ENCODE data around the gene PTX4. TPM values are rescaled to one million over a fixed set of nuclear protein-coding genes. Genes with fewer than 3 reads are reported as not detected.

The PTX4 gene
- total and polyA plus RNA-seq, 3 donors from 2014 or later: 1.3 to 3.4 (median 1.7) TPM

GRCh38 chr16:1505912-1506311 lies 17.2 kb upstream of the PTX4 start:
- no peak for DNase-seq
- Histone ChIP-seq H3K9me3 (no peaks in the 10 kb centered on the region), H3K4me3 (no peak overlapping the region), H3K27ac (no peak overlapping the region), H3K36me3 (ENCODE audit: low read depth, missing control alignments) (no peaks in the 10 kb centered on the region), H3K4me1 (no peaks in the 10 kb centered on the region), H3K27me3 (no peaks in the 10 kb centered on the region)
- WGBS, 2 donors: 95 to 98% methylated on average over 15 to 21 of the region's 22 CpGs
- TF ChIP-seq POLR2A (IDR thresholded peaks at IDR 0.05) (no peak), CTCF (IDR thresholded peaks at IDR 0.05) (no peak)
- intact Hi-C loops (cut with DNase I; ENCODE audit: low total_unique reads): no loop called here

GRCh38 chr16:1505073-1505844 lies 16.5 kb upstream of the PTX4 start:
- Histone ChIP-seq H3K9me3 (no peaks in the 10 kb centered on the region), H3K4me3 (no peak overlapping the region), H3K36me3 (ENCODE audit: low read depth, missing control alignments) (no peaks in the 10 kb centered on the region), H3K27ac (no peak overlapping the region), H3K4me1 (no peaks in the 10 kb centered on the region), H3K27me3 (no peaks in the 10 kb centered on the region)
- TF ChIP-seq CTCF (IDR thresholded peaks at IDR 0.05) (no peak), POLR2A (IDR thresholded peaks at IDR 0.05) (no peak)
- 94 to 96% methylated on average over 31 to 37 of the region's 37 CpGs for WGBS, 2 donors
- intact Hi-C loops (cut with DNase I; ENCODE audit: low total_unique reads): no loop called here
- DNase-seq: no peak

GRCh38 chr16:1503110-1503955 lies 14.6 kb upstream of the PTX4 start:
- Histone ChIP-seq H3K4me1 (no peaks in the 10 kb centered on the region), H3K9me3 (no peaks in the 10 kb centered on the region), H3K27me3 (no peaks in the 10 kb centered on the region), H3K4me3 (no peak overlapping the region), H3K27ac (no peak overlapping the region), H3K36me3 (ENCODE audit: low read depth, missing control alignments) (no peaks in the 10 kb centered on the region)
- no peak for DNase-seq
- WGBS, 2 donors: 95% methylated on average over 37 of the region's 37 CpGs
- intact Hi-C loops (cut with DNase I; ENCODE audit: low total_unique reads): no loop called here
- TF ChIP-seq CTCF (IDR thresholded peaks at IDR 0.05) (no peak), POLR2A (IDR thresholded peaks at IDR 0.05) (no peak)

GRCh38 chr16:1502092-1503004 lies 13.6 kb upstream of the PTX4 start:
- Histone ChIP-seq H3K27me3 (no peaks in the 10 kb centered on the region), H3K4me1 (no peaks in the 10 kb centered on the region), H3K9me3 (no peaks in the 10 kb centered on the region), H3K36me3 (ENCODE audit: low read depth, missing control alignments) (no peaks in the 10 kb centered on the region), H3K27ac (no peak overlapping the region), H3K4me3 (no peak overlapping the region)
- 93 to 94% methylated on average over 3 to 41 of the region's 42 CpGs for WGBS, 2 donors
- DNase-seq: no peak
- intact Hi-C loops (cut with DNase I; ENCODE audit: low total_unique reads): no loop called here
- TF ChIP-seq POLR2A (IDR thresholded peaks at IDR 0.05) (no peak), CTCF (IDR thresholded peaks at IDR 0.05) (no peak)
